ENCODE measurements around the gene AMPD3.

AMPD3 gene

GRCh38 chr11:10500757-10501684, 46.0 kb downstream of the AMPD3 start:
- in situ Hi-C loops (cut with MboI; ENCODE audit: low sequenced_read_pairs), result no loop called here

- in situ Hi-C loops (cut with MboI; ENCODE audit: low sequenced_read_pairs), result no loop called here
Observed at GRCh38 chr11:10502065-10502680, 47.1 kb downstream of the AMPD3 start.

GRCh38 chr11:10502770-10503169, 47.7 kb downstream of the AMPD3 start:
- in situ Hi-C loops (cut with MboI; ENCODE audit: low sequenced_read_pairs), result no loop called here

GRCh38 chr11:10503221-10503620, 48.2 kb downstream of the AMPD3 start:
- in situ Hi-C loops (cut with MboI; ENCODE audit: low sequenced_read_pairs), result no loop called here

GRCh38 chr11:10503777-10504480, 48.9 kb downstream of the AMPD3 start:
- in situ Hi-C loops (cut with MboI; ENCODE audit: low sequenced_read_pairs), result no loop called here

DNA sequence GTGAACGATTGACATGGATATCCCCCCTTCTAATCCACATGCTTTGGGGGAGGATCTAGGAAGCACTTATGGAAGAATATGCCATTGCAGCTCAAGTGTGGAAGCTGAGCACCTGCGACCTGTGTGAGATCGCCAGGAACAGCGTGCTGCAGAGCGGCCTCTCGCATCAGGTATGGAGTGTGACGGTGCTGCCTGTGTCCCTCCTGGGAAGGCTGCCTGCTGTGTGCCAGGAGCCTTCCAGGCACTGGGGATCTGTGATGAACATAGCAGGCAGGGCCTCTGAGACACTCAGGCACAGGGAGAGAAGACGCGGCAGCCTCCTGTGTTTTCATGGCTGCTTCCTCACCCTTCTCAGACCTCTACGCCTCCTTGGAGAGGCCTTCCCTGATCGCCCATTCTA, 49.4 kb downstream of the AMPD3 start:
- in situ Hi-C loops (cut with MboI; ENCODE audit: low sequenced_read_pairs), result no loop called here

- in situ Hi-C loops (cut with MboI; ENCODE audit: low sequenced_read_pairs), result no loop called here
Observed at GRCh38 chr11:10505278-10506007, 50.4 kb downstream of the AMPD3 start.

- in situ Hi-C loops (cut with MboI; ENCODE audit: low sequenced_read_pairs), result no loop called here
Observed at GRCh38 chr11:10506008-10506370, 50.9 kb downstream of the AMPD3 start.

- in situ Hi-C loops (cut with MboI; ENCODE audit: low sequenced_read_pairs), result no loop called here
Observed at GRCh38 chr11:10511181-10511621, 56.1 kb downstream of the AMPD3 start.

GRCh38 chr11:10514202-10514601, 59.1 kb downstream of the AMPD3 start:
- in situ Hi-C loops (cut with MboI; ENCODE audit: low sequenced_read_pairs), result no loop called here

DNA sequence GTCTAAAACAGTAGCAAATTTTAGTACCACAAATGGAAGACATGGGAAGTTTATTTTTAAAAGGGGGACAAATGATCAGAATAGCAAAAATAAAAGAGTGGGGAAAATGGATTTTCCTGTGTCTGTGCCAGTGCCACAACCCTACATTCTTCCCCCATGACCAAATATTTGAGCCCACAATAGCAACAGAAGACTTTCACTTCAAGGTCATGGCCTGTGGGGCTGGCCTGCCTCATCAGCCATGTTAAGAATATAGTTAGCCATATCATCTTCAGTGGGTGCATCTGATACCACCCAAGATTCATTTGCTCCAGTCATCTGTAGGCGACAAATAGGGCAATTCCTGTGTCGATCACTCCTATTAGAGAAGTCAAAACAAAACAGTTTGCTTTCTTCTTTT, 59.6 kb downstream of the AMPD3 start:
- in situ Hi-C loops (cut with MboI; ENCODE audit: low sequenced_read_pairs), result no loop called here

GRCh38 chr11:10515418-10515817, 60.4 kb downstream of the AMPD3 start:
- in situ Hi-C loops (cut with MboI; ENCODE audit: low sequenced_read_pairs), result no loop called here

DNA sequence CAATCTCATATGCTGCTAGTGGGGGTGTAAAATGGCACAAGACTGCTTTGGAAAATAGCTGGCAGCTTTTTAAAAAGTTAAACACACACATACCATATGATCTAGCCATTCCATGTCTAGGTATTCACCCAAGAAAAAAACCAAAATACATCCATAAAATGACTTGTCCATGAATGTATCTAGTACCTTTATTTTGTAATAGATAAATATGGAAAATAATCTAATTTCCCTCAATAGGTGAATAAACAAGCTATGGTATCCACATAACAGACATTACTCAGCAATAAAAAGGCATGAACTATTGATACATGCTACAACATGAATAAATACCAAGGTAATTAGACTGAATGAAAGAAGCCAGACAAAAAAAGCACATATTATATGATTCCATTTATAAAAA, 63.1 kb downstream of the AMPD3 start:
- in situ Hi-C loops (cut with MboI; ENCODE audit: low sequenced_read_pairs), result no loop called here

- in situ Hi-C loops (cut with MboI; ENCODE audit: low sequenced_read_pairs), result no loop called here
Observed at GRCh38 chr11:10518891-10519290, 63.8 kb downstream of the AMPD3 start.

GRCh38 chr11:10519630-10520029, 64.6 kb downstream of the AMPD3 start:
- in situ Hi-C loops (cut with MboI; ENCODE audit: low sequenced_read_pairs), result no loop called here

- in situ Hi-C loops (cut with MboI; ENCODE audit: low sequenced_read_pairs), result no loop called here
Observed at GRCh38 chr11:10520562-10520961, 65.5 kb downstream of the AMPD3 start.

DNA sequence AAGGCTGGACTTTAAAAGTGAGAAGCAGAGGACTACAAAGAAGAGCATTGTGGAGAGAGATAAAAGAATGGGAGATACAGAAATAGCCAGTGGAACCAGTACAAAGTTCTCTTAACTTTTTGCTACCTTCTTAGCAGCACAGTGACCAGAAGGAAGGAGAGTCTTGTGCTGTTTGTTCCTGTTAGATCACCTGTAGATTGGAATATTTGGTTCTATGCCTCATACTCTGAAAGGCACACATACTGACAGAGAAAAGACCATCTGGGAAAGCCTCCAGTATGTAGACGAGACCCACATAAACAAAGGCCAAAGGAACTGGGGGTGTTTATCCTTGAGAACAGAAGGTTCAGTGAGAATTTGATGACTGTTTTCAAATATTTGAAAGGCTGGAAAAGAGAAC, 67.2 kb downstream of the AMPD3 start:
- in situ Hi-C loops (cut with MboI; ENCODE audit: low sequenced_read_pairs), result no loop called here

DNA sequence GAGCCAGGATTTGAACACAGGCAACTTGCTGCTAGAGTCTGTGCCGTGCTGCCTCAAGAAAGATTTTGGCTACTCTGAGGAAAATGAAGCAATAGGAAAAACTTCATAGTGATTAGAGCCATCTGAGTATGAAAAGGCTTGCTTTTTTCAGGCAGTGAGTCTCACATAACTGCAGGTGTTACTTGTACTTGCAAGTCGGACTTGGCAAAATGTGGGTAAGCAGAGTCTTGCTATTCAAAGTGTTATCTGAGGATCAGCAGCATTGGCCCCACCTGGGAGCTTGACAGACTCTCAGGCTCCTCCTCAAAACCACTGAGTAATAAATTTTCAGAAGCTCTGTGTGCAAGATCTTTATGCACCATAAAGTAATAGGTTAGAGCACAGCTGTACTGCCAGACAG, 67.9 kb downstream of the AMPD3 start:
- in situ Hi-C loops (cut with MboI; ENCODE audit: low sequenced_read_pairs), result no loop called here

GRCh38 chr11:10524471-10524870, 69.4 kb downstream of the AMPD3 start:
- in situ Hi-C loops (cut with MboI; ENCODE audit: low sequenced_read_pairs), result no loop called here

- in situ Hi-C loops (cut with MboI; ENCODE audit: low sequenced_read_pairs), result loop anchor here (25.0 kb wide), 1 partner anchor 210 kb away; no protein-coding TSS in a partner anchor
Observed at GRCh38 chr11:10526974-10527918, 72.2 kb downstream of the AMPD3 start.

Measured in HL-60/S4 treated with retinoic acid at 250 ng/mL for 4 days and 3 days (cell line).